ENCODE measurements around the gene PPARGC1A. TPM values are rescaled to one million over a fixed set of nuclear protein-coding genes. Genes with fewer than 3 reads are reported as not detected.

Gene PPARGC1A
- total RNA-seq, 1 donor from 2014 or later = 0.48 TPM

GRCh38 chr4:23814996-23815660, 74.7 kb downstream of the PPARGC1A start:
- H3K27ac Mint-ChIP-seq (ENCODE audit: unreplicated experiment) = no peak overlapping the region
- Histone ChIP-seq H3K27me3 (ENCODE audit: insufficient read depth, low read length) (no peaks in the 10 kb centered on the region), H3K4me3 (ENCODE audit: insufficient read depth, low read depth, low read length) (no peak overlapping the region), H3K79me2 (ENCODE audit: insufficient read depth, low read length) (no peaks in the 10 kb centered on the region), H3K9me3 (ENCODE audit: insufficient read depth, low read depth, low read length) (no peaks in the 10 kb centered on the region), H3K4me1 (ENCODE audit: insufficient read depth, low read length) (no peaks in the 10 kb centered on the region), H3K4me2 (ENCODE audit: low read length) (no peak overlapping the region), H2AFZ (ENCODE audit: low read depth, low read length) (no peak overlapping the region), H3K9ac (ENCODE audit: low read length) (no peak overlapping the region), H3K36me3 (ENCODE audit: insufficient read depth, low read length) (no peaks in the 10 kb centered on the region), H3K27ac (ENCODE audit: low read depth, low read length) (no peak overlapping the region), H4K20me1 (ENCODE audit: insufficient read depth, low read length) (no peaks in the 10 kb centered on the region)
- peaks cover 16% of the 10 kb centered on the region for H3K4me1 Mint-ChIP-seq (ENCODE audit: low read depth, unreplicated experiment)
- H3K27me3 Mint-ChIP-seq (ENCODE audit: low read depth, unreplicated experiment) = no peaks in the 10 kb centered on the region
- H3K36me3 Mint-ChIP-seq (ENCODE audit: low read depth, unreplicated experiment) = peaks cover 2% of the 10 kb centered on the region
- H3K9me3 Mint-ChIP-seq (ENCODE audit: unreplicated experiment) = no peaks in the 10 kb centered on the region
- no peak overlapping the region for H3K4me3 Mint-ChIP-seq (ENCODE audit: unreplicated experiment)
- FAIRE-seq (no peak), DNase-seq (ENCODE audit: low read depth) (no peak)
- TF ChIP-seq CTCF (IDR thresholded peaks at IDR 0.05; ENCODE audit: insufficient read depth, low read depth, low read length) = no peak
- no peak for TF ChIP-seq EZH2 (IDR thresholded peaks at IDR 0.05; ENCODE audit: insufficient read depth, low read length)

- no peak overlapping the region for H3K4me3 ChIP-seq (ENCODE audit: insufficient read depth, low read depth, low read length)
- DNase-seq (ENCODE audit: low read depth) = peak; percentile 18
- Mint-ChIP-seq H3K4me3 (ENCODE audit: unreplicated experiment) (no peak overlapping the region), H3K9me3 (ENCODE audit: unreplicated experiment) (no peaks in the 10 kb centered on the region), H3K36me3 (ENCODE audit: low read depth, unreplicated experiment) (peaks cover 2% of the 10 kb centered on the region), H3K27me3 (ENCODE audit: low read depth, unreplicated experiment) (no peaks in the 10 kb centered on the region), H3K27ac (ENCODE audit: unreplicated experiment) (no peak overlapping the region), H3K4me1 (ENCODE audit: low read depth, unreplicated experiment) (peaks cover 15% of the 10 kb centered on the region)
- no peak for FAIRE-seq
- H2AFZ ChIP-seq (ENCODE audit: low read depth, low read length) = no peak overlapping the region
- H3K4me1 ChIP-seq (ENCODE audit: insufficient read depth, low read length) = no peaks in the 10 kb centered on the region
- no peak overlapping the region for H3K4me2 ChIP-seq (ENCODE audit: low read length)
- no peaks in the 10 kb centered on the region for H3K9me3 ChIP-seq (ENCODE audit: insufficient read depth, low read depth, low read length)
- no peaks in the 10 kb centered on the region for H3K36me3 ChIP-seq (ENCODE audit: insufficient read depth, low read length)
- H3K27ac ChIP-seq (ENCODE audit: low read depth, low read length) = no peak overlapping the region
- TF ChIP-seq EZH2 (IDR thresholded peaks at IDR 0.05; ENCODE audit: insufficient read depth, low read length) (no peak), CTCF (IDR thresholded peaks at IDR 0.05; ENCODE audit: insufficient read depth, low read depth, low read length) (no peak)
- no peak overlapping the region for H3K9ac ChIP-seq (ENCODE audit: low read length)
- no peaks in the 10 kb centered on the region for H4K20me1 ChIP-seq (ENCODE audit: insufficient read depth, low read length)
- no peaks in the 10 kb centered on the region for H3K27me3 ChIP-seq (ENCODE audit: insufficient read depth, low read length)
- no peaks in the 10 kb centered on the region for H3K79me2 ChIP-seq (ENCODE audit: insufficient read depth, low read length)
Observed at GRCh38 chr4:23814587-23814986, 75.3 kb downstream of the PPARGC1A start.

- no peaks in the 10 kb centered on the region for H3K4me1 ChIP-seq (ENCODE audit: insufficient read depth, low read length)
- H2AFZ ChIP-seq (ENCODE audit: low read depth, low read length) = no peak overlapping the region
- TF ChIP-seq CTCF (IDR thresholded peaks at IDR 0.05; ENCODE audit: insufficient read depth, low read depth, low read length) (no peak), EZH2 (IDR thresholded peaks at IDR 0.05; ENCODE audit: insufficient read depth, low read length) (no peak)
- no peak overlapping the region for H3K4me3 ChIP-seq (ENCODE audit: insufficient read depth, low read depth, low read length)
- H3K4me3 Mint-ChIP-seq (ENCODE audit: unreplicated experiment) = no peak overlapping the region
- no peaks in the 10 kb centered on the region for H3K9me3 Mint-ChIP-seq (ENCODE audit: unreplicated experiment)
- no peak overlapping the region for H3K4me2 ChIP-seq (ENCODE audit: low read length)
- H4K20me1 ChIP-seq (ENCODE audit: insufficient read depth, low read length) = no peaks in the 10 kb centered on the region
- no peak for FAIRE-seq
- no peak overlapping the region for H3K9ac ChIP-seq (ENCODE audit: low read length)
- H3K27me3 Mint-ChIP-seq (ENCODE audit: low read depth, unreplicated experiment) = no peaks in the 10 kb centered on the region
- H3K27ac ChIP-seq (ENCODE audit: low read depth, low read length) = no peak overlapping the region
- no peaks in the 10 kb centered on the region for H3K9me3 ChIP-seq (ENCODE audit: insufficient read depth, low read depth, low read length)
- H3K36me3 ChIP-seq (ENCODE audit: insufficient read depth, low read length) = no peaks in the 10 kb centered on the region
- H3K27me3 ChIP-seq (ENCODE audit: insufficient read depth, low read length) = no peaks in the 10 kb centered on the region
- peaks cover 2% of the 10 kb centered on the region for H3K36me3 Mint-ChIP-seq (ENCODE audit: low read depth, unreplicated experiment)
- H3K4me1 Mint-ChIP-seq (ENCODE audit: low read depth, unreplicated experiment) = peaks cover 10% of the 10 kb centered on the region
- H3K79me2 ChIP-seq (ENCODE audit: insufficient read depth, low read length) = no peaks in the 10 kb centered on the region
- no peak overlapping the region for H3K27ac Mint-ChIP-seq (ENCODE audit: unreplicated experiment)
- DNase-seq (ENCODE audit: low read depth) = no peak
Observed at GRCh38 chr4:23811161-23811560, 78.7 kb downstream of the PPARGC1A start.
